GM19468 (cell line): ENCODE results near the gene IFNL2.
"Not testable (repeated sequence)": the region's sequence is repeated elsewhere in the genome, so short reads cannot be mapped to it uniquely, and the experiment has no call there.

Source experiments
- ATAC-seq: cut with Tn5 transposase; IDR thresholded peaks from one replicate; pipeline ENCODE4 v1.9.1; 2021; ENCODE audit warnings: mild to moderate bottlenecking, moderate library complexity, moderate number of reproducible peaks; ENCODE audit not compliant: unreplicated experiment; ENCODE audit errors: extremely low read depth

Gene IFNL2

GRCh38 chr19:39268085-39268484 lies at the start of gene IFNL2:
Gene IFNL2 (plus strand): TSS chr19:39268396. CDS start chr19:39268569, 173 bp downstream.
- not testable (repeated sequence) for ATAC-seq

GRCh38 chr19:39219108-39219507 lies 49.1 kb upstream of the IFNL2 start:
- ATAC-seq: not testable (repeated sequence)

GRCh38 chr19:39223703-39224279 lies 44.4 kb upstream of the IFNL2 start:
- no peak for ATAC-seq

GRCh38 chr19:39224910-39225309 lies 43.3 kb upstream of the IFNL2 start:
- no peak for ATAC-seq

GRCh38 chr19:39230096-39230764 lies 38.0 kb upstream of the IFNL2 start:
- ATAC-seq: no peak

GRCh38 chr19:39232708-39233107 lies 35.5 kb upstream of the IFNL2 start:
- ATAC-seq: no peak

- ATAC-seq: no peak
Observed at GRCh38 chr19:39236527-39236926, 31.7 kb upstream of the IFNL2 start.

- peak; percentile 58 for ATAC-seq
Observed at GRCh38 chr19:39237200-39238184, 30.7 kb upstream of the IFNL2 start.

GRCh38 chr19:39238209-39238608 lies 30.0 kb upstream of the IFNL2 start:
- no peak for ATAC-seq

GRCh38 chr19:39238944-39239343 lies 29.3 kb upstream of the IFNL2 start:
- ATAC-seq: no peak

- no peak for ATAC-seq
Observed at GRCh38 chr19:39240421-39240820, 27.8 kb upstream of the IFNL2 start.

GRCh38 chr19:39243741-39244140 lies 24.5 kb upstream of the IFNL2 start:
- not testable (repeated sequence) for ATAC-seq

GRCh38 chr19:39244410-39245100 lies 23.6 kb upstream of the IFNL2 start, which contains the start of gene IFNL3:
Gene IFNL3 (minus strand): TSS chr19:39245006. CDS start chr19:39244967, 39 bp downstream.
- ATAC-seq: not testable (repeated sequence)

GRCh38 chr19:39245166-39245565 lies 23.0 kb upstream of the IFNL2 start:
- ATAC-seq: not testable (repeated sequence)

- no peak for ATAC-seq
Observed at GRCh38 chr19:39246951-39247669, 21.1 kb upstream of the IFNL2 start.

- no peak for ATAC-seq
Observed at GRCh38 chr19:39247701-39248664, 20.2 kb upstream of the IFNL2 start.

- ATAC-seq: no peak
Observed at GRCh38 chr19:39248806-39249205, 19.4 kb upstream of the IFNL2 start, which contains the start of gene IFNL4. Gene IFNL4 (minus strand): TSS chr19:39248856.

- ATAC-seq: no peak
Observed at GRCh38 chr19:39251081-39251480, 17.1 kb upstream of the IFNL2 start.
